NCI-H345 treated with DMSO at 0.1 percent for 48 hours (cell line): ENCODE measurements around the gene TCL1A.
"Not testable (repeated sequence)": the region's sequence is repeated elsewhere in the genome, so short reads cannot be mapped to it uniquely, and the experiment has no call there.

Source experiments
- DNase-seq: peaks from one replicate; lab custom pipeline; 2025; ENCODE audit not compliant: unreplicated experiment; lab: John Stamatoyannopoulos, UW

Gene TCL1A, protein sequence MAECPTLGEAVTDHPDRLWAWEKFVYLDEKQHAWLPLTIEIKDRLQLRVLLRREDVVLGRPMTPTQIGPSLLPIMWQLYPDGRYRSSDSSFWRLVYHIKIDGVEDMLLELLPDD

DNA sequence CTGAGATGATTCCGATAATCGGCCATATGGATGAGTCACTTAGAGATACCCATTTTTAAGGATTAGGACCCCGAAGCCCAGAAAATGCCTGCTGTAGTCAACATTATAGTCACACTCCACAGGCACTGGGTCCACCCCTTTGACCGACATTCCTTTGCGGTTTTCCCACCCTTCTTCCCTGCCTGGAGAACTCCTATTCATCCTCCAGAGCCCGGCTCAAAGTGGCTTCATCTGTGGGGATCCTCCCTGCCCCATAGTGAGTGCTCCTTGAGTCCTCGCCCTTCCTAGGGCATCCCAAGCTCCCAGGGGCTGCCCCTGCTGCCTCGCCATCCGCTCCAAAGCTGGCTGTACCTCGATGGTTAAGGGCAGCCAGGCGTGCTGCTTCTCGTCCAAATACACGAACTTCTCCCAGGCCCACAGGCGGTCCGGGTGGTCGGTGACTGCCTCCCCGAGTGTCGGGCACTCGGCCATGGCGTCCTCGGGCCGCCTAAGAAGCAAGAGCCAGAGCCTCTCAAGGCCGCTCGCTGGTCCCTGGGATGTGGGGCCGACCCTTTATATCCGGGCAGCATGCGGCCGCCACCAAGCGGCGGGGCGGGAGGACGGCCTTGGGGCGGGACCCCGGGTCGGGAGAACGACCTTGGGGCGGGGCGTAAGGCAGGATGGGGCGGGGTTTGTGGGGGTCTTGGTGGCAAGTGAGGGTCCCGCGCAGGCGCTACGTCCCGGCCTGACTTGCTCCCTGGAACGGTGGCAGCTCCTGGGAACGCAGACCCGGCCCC lies at the start of gene TCL1A:
TCL1A (minus strand) TSS at position 530 of the 776 bp plus-strand sequence; CDS start at position 471, 59 bp downstream.
- no peak for DNase-seq

- DNase-seq, result not testable (repeated sequence)
Observed at GRCh38 chr14:95763032-95763431, 49.1 kb upstream of the TCL1A start.

DNA sequence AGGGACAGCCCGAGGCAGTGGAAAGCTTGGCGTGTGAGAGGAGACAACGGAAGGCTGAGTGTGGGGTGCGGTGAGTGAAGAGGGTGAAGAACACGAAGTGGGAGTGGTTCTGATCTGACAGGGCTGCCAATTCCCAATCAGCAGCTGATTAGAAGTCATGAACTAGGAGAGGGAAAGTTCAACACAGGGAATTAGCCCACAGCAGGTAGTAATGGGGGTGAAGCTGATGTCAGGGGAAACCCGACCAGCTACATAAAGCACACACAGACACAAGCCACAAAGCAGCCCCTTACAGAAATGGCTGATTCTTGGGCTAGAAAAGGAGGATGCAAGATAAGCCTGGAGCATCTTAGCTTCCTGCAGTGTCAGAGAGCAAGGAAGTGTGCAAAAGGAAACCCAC lies 47.5 kb upstream of the TCL1A start:
- no peak for DNase-seq

DNA sequence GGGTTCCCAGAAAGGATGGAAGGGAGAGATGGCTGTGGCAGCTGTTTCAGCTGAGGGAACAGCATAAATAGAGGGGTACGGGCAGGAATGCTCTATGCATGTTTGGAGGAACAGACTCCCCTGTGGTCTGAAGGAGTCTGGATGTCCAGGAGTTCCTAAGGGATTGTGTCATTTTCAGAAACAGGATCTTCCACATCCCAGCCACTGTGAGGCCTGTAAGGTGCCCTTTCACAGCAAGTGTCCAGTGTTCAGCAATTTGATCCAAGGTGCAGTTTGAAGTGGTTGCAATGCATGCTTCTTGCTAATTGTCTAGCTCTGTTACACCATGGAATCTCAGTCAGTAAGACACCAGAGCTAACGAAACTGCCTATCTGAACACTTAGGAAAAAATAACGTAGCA lies 46.7 kb upstream of the TCL1A start:
- DNase-seq, result no peak

DNA sequence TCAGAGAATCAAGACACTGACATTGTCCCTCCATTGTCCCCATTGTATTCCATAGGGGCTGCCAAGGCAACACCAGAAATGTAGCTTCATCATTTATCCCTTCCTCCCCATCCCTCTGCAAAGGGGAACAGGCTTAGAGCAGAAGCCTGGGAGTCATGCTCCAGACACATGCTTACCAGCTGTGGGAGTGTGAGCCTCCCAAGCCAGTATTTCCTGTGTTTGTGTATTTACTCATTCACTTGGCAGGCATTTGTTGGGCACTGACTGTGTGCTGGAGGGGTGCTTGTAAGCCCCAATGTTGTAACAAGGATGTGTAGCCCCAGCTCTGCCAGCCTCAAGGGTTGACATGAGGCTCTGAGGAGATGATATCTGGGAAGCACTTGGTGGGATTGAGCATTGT lies 46.0 kb upstream of the TCL1A start:
- no peak for DNase-seq

DNA sequence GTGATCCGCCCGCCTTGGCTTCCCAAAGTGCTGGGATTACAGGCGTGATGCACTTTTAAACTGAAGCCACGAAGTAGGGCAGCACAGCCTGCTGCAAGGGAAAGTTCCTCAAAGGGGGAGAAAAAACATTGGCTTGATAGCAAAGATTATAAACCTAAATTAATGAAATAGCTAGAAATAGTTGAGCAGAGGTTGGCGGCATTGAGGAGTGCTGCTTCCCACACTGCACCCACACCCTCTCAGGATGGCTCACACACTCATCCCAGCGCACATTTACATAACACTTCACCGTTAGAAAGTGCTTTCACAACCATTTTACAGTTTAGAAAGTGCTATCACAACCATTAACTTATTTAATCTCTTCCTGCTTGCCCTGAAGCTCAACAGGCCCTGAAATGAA lies 44.4 kb upstream of the TCL1A start:
- no peak for DNase-seq

GRCh38 chr14:95756751-95757150 lies 42.8 kb upstream of the TCL1A start:
- DNase-seq, result no peak

DNA sequence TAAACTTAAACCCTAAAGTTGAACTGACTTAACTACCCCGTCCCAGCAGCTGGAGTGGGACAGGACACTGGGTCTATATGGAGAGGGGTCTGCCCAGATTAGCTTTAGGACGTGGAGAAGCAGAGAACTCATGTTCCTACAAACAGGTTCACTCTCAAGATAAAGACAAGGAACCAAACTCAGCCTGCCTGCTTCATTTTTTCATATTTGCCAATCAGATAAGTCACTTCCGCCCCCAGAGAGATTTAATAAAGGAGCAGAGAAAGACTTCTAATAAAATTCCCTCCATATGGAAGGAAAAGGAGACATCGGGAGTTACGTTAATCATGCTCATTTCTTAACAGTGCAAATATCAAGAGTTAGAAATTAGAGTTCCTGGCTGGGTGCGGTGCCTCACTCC lies 42.2 kb upstream of the TCL1A start:
- DNase-seq, result no peak

DNA sequence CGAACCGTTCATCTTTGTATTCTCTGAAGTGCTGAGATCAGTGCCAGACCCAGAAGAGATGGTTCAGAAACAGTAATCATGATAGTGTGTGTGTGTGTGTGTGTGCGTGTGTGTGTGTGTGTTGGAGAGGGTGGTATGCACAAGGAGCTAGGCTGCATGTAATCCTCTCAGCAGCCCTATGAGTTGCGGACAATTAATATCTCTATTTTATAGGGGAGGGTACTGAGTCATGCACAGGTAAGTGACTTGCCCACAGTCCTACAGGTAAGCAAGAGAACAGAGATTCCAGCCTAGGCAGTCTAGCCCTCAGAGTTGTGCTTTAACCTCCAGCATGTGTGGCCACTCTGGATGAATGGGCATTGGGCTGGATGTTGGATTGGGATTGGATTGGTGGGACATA lies 27.9 kb upstream of the TCL1A start:
- no peak for DNase-seq

GRCh38 chr14:95741038-95741490 lies 27.1 kb upstream of the TCL1A start:
- DNase-seq, result peak; percentile 80

DNA sequence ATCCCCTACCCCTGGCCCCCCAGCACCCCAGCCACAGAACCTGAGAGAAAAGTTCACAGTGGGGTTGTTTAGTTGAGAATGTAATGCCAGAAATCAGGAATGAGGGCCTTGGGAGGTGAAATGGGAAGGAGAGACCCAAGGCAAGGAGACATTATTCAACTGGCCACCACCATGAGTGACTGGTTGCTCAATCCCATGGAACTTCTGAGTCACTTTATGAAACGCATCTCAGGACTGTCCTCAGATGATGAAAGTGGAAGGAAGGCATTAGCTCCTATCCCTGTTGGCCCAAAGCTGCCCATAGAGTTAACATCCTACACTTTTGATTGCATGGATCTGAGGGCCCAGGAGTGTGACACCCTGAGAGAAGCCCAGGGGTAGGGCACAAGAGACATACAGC lies 25.4 kb upstream of the TCL1A start:
- DNase-seq, result no peak

- DNase-seq, result no peak
Observed at GRCh38 chr14:95733212-95733611, 19.3 kb upstream of the TCL1A start.

DNA sequence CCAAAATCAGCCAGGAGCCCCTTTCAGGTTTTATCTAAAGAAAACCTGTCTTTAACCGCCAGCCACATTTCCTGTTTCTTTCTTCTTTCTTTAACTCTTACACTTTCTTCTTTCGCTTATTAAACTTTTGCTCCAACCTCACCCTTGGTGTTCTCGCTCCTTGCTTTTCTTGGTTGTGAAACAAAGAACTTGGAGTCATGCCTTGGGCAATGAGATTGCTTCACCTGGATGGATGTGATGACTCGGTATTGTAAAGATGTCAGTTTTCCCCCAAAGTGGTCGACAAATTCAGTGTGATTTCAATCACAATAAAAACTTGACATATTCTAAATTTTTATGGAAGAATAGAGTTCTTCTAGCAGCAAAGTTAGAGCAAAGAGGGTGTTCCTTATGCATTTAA lies 16.2 kb upstream of the TCL1A start:
- no peak for DNase-seq

DNA sequence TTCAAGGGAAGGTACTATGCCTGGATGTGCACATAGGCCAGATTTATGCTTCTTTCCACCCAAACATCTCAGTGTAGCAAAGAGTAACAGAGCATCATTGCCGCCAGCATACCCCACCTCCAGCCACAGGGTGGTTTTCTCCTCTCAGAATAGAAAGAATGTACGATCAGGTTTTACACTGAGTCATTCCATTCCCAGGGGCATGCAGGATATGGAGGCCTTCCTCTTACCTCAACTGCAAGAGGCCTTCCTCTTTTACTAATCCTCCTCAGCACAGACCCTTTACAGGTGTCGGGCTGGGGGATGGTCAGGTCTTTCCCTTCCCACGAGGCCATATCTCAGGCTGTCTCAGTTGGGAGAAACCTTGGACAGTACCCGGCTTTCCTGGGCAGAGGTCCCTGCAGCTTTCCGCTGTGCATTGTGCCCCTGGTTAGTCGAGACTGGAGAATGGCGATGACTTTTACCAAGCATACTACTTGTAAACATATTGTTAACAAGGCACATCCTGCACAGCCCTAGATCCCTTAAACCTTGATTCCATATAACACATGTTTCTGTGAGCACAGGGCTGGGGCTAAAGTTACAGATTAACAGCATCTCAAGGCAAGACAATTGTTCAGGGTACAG lies 15.6 kb upstream of the TCL1A start:
- DNase-seq, result not testable (repeated sequence)

DNA sequence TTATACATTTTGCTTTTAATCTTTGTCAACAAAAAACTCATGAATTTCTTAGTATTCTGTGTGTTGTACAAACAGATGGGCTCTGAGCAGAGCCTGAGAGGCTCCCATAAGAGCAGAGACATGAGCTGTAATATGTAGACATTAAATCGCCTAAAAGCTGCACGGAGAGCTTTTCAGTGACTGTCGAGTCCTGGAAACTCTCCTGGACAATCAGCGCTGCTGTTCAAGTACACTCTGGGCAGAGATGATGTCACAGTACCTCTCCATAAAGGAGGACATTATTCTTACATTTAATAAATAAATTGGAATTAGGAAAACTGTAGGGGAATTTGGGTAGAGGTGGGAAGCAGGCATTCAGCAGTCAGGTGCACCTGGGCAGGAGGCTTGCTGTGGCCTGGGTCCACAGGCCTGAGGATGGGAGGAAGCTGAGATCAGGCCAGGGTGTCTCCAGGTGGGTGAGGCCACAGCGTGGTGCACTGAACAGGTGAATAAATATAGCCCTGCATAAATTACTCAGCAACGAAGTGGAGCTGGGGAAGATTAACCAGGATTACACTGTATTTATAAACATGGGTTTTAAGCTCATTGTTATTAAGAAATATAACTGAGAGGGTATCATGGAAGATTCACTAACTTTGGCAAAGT lies 13.3 kb upstream of the TCL1A start:
- peak; percentile 78 for DNase-seq

GRCh38 chr14:95725685-95726336 lies 11.9 kb upstream of the TCL1A start:
- no peak for DNase-seq

DNA sequence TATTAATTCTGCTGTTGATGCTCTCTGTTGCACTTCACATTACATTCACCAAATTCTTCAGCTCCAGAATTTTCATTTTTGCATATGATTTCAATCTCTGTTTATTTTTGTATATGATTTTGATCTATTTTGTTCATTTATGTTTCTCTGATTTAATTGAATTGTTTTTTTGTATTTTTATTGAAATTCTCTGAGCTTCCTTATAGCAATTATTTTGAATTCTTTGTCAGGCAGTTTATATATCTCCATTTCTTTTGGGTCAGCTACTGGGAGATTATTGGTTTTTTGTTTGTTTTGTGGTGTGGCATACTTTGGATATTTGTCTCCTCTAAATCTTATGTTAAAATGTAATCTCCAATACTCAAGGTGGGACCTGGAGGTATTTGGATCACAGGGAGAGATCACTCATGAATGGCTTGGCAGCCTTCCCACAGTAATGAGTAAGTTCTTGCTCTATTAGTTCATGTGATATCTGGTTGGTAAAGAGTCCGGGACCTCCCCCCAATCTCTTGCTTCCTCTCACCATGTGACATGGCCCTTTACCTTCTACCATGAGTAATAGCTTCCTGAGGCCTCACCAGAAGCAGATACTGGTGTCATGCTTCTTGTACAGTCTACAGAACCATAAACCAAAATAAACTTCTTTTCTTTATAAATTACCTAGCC lies 8.7 kb upstream of the TCL1A start:
- DNase-seq, result no peak

DNA sequence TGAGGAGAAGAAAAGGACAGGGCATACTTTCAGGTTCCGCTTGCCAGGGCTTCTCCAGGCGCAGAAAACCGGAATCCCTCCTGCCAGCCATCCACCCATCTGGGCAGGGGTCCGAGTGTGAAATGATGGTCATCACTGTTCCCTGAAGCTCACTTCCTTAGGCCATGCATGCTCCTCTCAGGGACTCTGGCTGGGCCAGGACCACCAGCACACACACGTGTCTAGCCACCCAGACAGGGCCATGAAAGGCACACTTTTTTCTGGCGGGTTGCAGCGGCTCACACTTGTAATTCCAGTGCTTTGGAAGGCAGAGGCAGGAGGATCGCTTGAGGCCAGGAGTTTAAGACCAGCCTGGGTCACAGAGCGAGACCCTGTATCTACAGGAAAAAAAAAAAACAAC lies 1.5 kb downstream of the TCL1A start:
- no peak for DNase-seq

GRCh38 chr14:95711476-95712176 lies 2.3 kb downstream of the TCL1A start:
- no peak for DNase-seq

GRCh38 chr14:95710106-95710505 lies 3.8 kb downstream of the TCL1A start:
- DNase-seq, result no peak
